Vagina (tissue), 2 donors: ENCODE results near the gene C1QC. TPM values are rescaled to one million over a fixed set of nuclear protein-coding genes. Genes with fewer than 3 reads are reported as not detected.

Source experiments
- DNase-seq, 2 donors: peaks; one replicate each; pipeline ENCODE4 v3.0.0-alpha.2; 2017; ENCODE audit errors: extremely low spot score in 2 of 2
- H3K27ac ChIP-seq: fragments of 200-600 bp; sonication (generic); one replicate; pipeline ENCODE4 v1.5.1; 2019
- H3K27me3 ChIP-seq: fragments of 200-600 bp; sonication (generic); one replicate; pipeline ENCODE4 v1.5.1; 2019
- H3K36me3 ChIP-seq, 2 donors: fragments of 200-600 bp; sonication (generic); one replicate each; pipeline ENCODE4 v1.5.1; 2017 to 2019
- H3K4me1 ChIP-seq: fragments of 200-600 bp; sonication (generic); one replicate; pipeline ENCODE4 v1.5.1; 2019
- H3K4me3 ChIP-seq, 2 donors: fragments of 200-600 bp; sonication (generic); 1 replicate in 1 of 2; 2 replicates in 1 of 2; pipeline ENCODE4 v1.5.1; 2016 to 2019
- H3K9me3 ChIP-seq: fragments of 200-600 bp; sonication (generic); one replicate; pipeline ENCODE4 v1.5.1; 2019
- POLR2A ChIP-seq, 2 donors: fragments of 450-650 bp; IDR thresholded peaks; one replicate each; pipeline ENCODE4 v1.6.1; 2017; ENCODE audit warnings: antibody characterized with exemption in 2 of 2, mild to moderate bottlenecking in 2 of 2, moderate library complexity in 2 of 2
- POLR2AphosphoS5 ChIP-seq, 2 donors: sonication (generic); formaldehyde crosslinking; IDR thresholded peaks; one replicate each; pipeline ENCODE4 v1.9.0; 2017; ENCODE audit warnings: antibody characterized with exemption in 2 of 2, mild to moderate bottlenecking in 2 of 2, low read depth in 1 of 2; ENCODE audit not compliant: insufficient read depth in 1 of 2
- intact Hi-C: fragments of 100-400 bp; cut with DNase I; formaldehyde crosslinking; loops from one replicate; pipeline ENCODE4 v1.15.1; 2023
- total RNA-seq: library from RNA; depleted of rRNA; stranded (reverse); fragments of >200 nt; gene quantifications from one replicate; pipeline ENCODE4 v1.2.3, GENCODE V29; 2016
- TF ChIP-seq, protein P1 (sequence below), 3 experiments: fragments of 450-650 bp in 2 of 3; fragments of 200-600 bp in 1 of 3; sonication (generic) in 1 of 3; IDR thresholded peaks; one replicate each; pipeline ENCODE4 v1.5.1; 2017 to 2019; ENCODE audit warnings: antibody characterized with exemption in 3 of 3, mild to moderate bottlenecking in 2 of 3, moderate library complexity in 2 of 3

The C1QC gene
- total RNA-seq, 1 donor from 2014 or later = 128 TPM

DNA sequence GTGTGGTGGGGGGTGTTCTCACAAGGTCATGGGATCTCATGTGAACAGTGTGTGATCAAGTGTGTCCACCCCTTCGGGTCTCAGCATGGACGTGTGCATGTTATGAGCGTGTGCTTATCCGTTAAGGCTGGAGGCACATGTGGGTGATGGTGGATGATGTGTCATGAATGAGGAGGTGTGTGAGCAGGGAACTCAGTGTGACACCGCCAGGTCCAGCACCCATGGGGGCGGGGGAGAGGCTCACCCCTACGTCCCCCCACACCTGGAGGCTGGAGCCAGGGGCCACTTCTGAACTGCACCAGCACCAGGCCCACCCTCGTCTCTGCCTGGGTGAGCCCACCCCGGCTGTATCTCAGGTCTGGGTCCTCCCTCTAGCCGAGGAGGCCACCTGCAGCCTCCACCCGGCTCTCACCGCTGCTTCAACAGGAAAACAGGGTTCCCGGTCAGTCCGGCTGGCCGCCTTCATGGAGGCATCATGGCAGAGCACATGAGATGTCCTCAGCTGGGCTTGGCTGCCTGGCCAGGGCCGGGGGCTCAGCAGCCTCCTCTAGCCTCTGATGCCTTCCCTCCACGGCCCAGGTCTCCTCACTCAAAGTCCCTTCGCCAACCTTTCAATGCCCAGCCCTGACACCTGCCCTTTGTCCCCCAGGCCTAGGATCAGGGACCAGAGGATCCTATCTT, 41.2 kb upstream of the C1QC start:
- H3K27me3 ChIP-seq = no peaks in the 10 kb centered on the region
- H3K4me1 ChIP-seq = no peaks in the 10 kb centered on the region
- no peak overlapping the region for H3K27ac ChIP-seq
- no peak for DNase-seq
- TF ChIP-seq, protein P1, sequence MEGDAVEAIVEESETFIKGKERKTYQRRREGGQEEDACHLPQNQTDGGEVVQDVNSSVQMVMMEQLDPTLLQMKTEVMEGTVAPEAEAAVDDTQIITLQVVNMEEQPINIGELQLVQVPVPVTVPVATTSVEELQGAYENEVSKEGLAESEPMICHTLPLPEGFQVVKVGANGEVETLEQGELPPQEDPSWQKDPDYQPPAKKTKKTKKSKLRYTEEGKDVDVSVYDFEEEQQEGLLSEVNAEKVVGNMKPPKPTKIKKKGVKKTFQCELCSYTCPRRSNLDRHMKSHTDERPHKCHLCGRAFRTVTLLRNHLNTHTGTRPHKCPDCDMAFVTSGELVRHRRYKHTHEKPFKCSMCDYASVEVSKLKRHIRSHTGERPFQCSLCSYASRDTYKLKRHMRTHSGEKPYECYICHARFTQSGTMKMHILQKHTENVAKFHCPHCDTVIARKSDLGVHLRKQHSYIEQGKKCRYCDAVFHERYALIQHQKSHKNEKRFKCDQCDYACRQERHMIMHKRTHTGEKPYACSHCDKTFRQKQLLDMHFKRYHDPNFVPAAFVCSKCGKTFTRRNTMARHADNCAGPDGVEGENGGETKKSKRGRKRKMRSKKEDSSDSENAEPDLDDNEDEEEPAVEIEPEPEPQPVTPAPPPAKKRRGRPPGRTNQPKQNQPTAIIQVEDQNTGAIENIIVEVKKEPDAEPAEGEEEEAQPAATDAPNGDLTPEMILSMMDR (IDR thresholded peaks at IDR 0.05) = no peak
- no peak for TF ChIP-seq POLR2A (IDR thresholded peaks at IDR 0.05)
- intact Hi-C loops = no loop called here
- no peaks in the 10 kb centered on the region for H3K9me3 ChIP-seq
- H3K36me3 ChIP-seq = no peaks in the 10 kb centered on the region
- H3K4me3 ChIP-seq = no peak overlapping the region

DNA sequence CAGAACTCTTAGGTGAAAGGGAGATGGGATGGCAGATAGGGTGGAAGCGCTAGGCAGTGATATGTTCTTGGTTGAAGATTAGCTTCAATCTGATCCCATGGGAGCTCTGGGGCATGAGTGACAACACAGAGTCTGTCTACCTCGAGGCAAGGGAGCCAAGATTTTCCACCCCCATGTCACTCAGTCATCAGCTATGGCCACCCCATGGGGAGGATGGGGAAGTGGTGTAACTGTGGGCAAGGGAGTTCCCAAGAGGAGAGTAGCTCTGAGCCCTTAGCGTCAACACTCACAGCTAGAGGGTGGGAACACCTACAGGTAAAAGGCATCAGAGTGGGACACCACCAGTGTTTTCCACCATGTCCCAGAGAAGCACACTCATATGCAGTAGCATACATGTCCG, 37.3 kb upstream of the C1QC start:
- no peak for DNase-seq
- Histone ChIP-seq H3K4me3 (no peak overlapping the region), H3K9me3 (no peaks in the 10 kb centered on the region), H3K4me1 (no peaks in the 10 kb centered on the region), H3K27ac (no peak overlapping the region), H3K27me3 (no peaks in the 10 kb centered on the region), H3K36me3 (no peaks in the 10 kb centered on the region)
- intact Hi-C loops = no loop called here
- TF ChIP-seq POLR2AphosphoS5 (IDR thresholded peaks at IDR 0.05; ENCODE audit: insufficient read depth in 1 of 2, low read depth in 1 of 2) = no peak
- TF ChIP-seq POLR2A (IDR thresholded peaks at IDR 0.05) = no peak
- TF ChIP-seq, protein P1 (IDR thresholded peaks at IDR 0.05) = no peak

DNA sequence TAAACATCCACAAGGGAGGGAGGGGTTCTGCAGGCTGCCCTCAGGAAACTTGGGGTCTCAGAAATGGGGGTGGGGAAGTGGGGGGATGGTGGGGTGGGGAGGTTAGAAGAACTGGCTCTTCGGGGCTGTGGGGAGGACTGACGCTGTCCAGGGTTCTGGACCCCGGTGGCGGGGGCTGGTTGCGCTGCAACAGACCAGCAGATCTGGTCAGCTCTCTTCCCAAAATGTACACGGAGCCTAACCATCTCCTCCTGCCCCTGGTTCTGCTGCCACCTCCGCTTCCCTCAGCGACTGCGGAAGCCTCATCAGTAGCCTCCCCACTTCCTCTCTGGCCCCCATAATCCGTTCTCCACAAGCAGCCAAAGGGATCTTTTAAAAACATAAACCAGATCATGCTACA, 36.3 kb upstream of the C1QC start:
- no peak for TF ChIP-seq POLR2AphosphoS5 (IDR thresholded peaks at IDR 0.05; ENCODE audit: insufficient read depth in 1 of 2, low read depth in 1 of 2)
- no peak for TF ChIP-seq POLR2A (IDR thresholded peaks at IDR 0.05)
- no peaks in the 10 kb centered on the region for H3K36me3 ChIP-seq
- no peaks in the 10 kb centered on the region for H3K9me3 ChIP-seq
- no peaks in the 10 kb centered on the region for H3K27me3 ChIP-seq
- no peak overlapping the region for H3K4me3 ChIP-seq
- no peak for DNase-seq
- H3K27ac ChIP-seq = no peak overlapping the region
- intact Hi-C loops = no loop called here
- no peaks in the 10 kb centered on the region for H3K4me1 ChIP-seq

DNA sequence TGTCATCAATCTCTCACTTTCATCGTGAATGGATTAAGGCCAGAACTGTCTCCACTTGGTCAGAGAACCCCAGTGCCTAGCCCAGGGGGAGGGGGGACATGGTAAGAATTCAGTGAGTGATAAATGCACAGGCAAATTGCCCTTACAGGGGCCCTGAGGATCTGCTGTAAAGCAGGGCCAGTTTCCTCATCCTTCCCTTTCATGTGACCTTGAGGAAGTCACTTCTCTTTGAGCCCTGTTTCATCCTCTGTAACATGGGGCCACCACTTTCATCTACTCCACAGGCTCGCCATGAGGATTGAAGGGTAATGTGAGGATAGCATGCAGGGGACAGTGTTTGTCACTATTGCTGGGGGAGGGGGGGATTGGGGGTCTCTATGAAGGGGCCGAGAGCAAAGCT, 35.1 kb upstream of the C1QC start:
- no peaks in the 10 kb centered on the region for H3K4me1 ChIP-seq
- no peak for DNase-seq
- H3K9me3 ChIP-seq = no peaks in the 10 kb centered on the region
- H3K27me3 ChIP-seq = no peaks in the 10 kb centered on the region
- TF ChIP-seq POLR2AphosphoS5 (IDR thresholded peaks at IDR 0.05; ENCODE audit: insufficient read depth in 1 of 2, low read depth in 1 of 2) = no peak
- TF ChIP-seq, protein P1 (IDR thresholded peaks at IDR 0.05) = no peak
- no peak for TF ChIP-seq POLR2A (IDR thresholded peaks at IDR 0.05)
- no peak overlapping the region for H3K4me3 ChIP-seq
- no peak overlapping the region for H3K27ac ChIP-seq
- intact Hi-C loops = no loop called here
- no peaks in the 10 kb centered on the region for H3K36me3 ChIP-seq

DNA sequence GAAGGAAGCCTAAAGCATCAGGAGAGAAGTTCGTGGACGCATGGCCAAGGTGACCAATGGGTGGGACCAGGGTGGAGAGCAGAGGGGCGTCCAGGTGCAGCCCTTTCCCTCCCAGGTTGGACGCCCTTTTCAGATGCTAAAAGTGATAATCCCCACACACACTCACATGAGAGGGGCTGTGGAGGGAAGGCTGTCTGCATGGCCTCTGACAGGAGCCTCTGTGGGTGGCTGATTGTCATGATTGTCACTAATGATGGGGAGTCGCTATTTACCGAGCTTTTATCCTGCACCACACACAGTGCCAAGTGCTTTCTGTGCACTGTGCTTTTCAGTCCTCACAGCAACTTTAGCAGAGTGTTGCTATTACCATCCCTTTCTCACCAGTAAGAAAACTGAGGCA, 34.1 kb upstream of the C1QC start:
- no peak for DNase-seq
- no peaks in the 10 kb centered on the region for H3K27me3 ChIP-seq

DNA sequence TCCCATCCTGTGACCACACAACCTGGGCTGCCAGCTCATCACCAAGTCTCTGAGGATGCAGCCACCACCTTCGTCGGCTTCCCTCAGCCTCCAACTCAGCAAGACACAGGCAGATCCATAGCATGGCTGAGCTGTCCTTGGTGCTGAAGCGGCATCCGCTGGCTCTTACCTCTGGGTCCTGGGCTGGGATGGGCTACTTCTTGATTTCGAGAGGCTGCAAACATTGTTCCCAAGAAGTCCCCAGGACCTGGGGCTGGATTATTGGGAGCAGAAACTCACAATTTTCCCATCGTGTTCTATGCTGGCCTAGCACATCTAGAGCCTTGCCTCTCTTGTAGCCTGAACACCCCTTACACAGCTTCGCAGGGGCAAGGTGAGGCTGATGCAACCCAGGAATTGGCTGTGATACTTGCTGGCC, 31.9 kb upstream of the C1QC start:
- no peak overlapping the region for H3K4me3 ChIP-seq
- intact Hi-C loops = loop anchor here (5.0 kb wide), 1 partner anchor 596 kb away; no protein-coding TSS in a partner anchor
- no peaks in the 10 kb centered on the region for H3K27me3 ChIP-seq
- H3K9me3 ChIP-seq = no peaks in the 10 kb centered on the region
- no peak for DNase-seq
- H3K36me3 ChIP-seq = no peaks in the 10 kb centered on the region
- no peak overlapping the region for H3K27ac ChIP-seq
- H3K4me1 ChIP-seq = no peaks in the 10 kb centered on the region
- TF ChIP-seq POLR2AphosphoS5 (IDR thresholded peaks at IDR 0.05; ENCODE audit: insufficient read depth in 1 of 2, low read depth in 1 of 2) (no peak), POLR2A (IDR thresholded peaks at IDR 0.05) (no peak)
- TF ChIP-seq, protein P1 (IDR thresholded peaks at IDR 0.05) = no peak

More for the DNA sequence above, 34.1 kb upstream of the C1QC start:
- H3K36me3 ChIP-seq = no peaks in the 10 kb centered on the region
- TF ChIP-seq POLR2A (IDR thresholded peaks at IDR 0.05) = no peak
- no peak for TF ChIP-seq POLR2AphosphoS5 (IDR thresholded peaks at IDR 0.05; ENCODE audit: insufficient read depth in 1 of 2, low read depth in 1 of 2)
- intact Hi-C loops = no loop called here
- H3K9me3 ChIP-seq = no peaks in the 10 kb centered on the region
- H3K27ac ChIP-seq = no peak overlapping the region
- H3K4me1 ChIP-seq = no peaks in the 10 kb centered on the region
- no peak overlapping the region for H3K4me3 ChIP-seq
